GM11168 (cell line): ENCODE data around the gene CNBP.
"Not testable (repeated sequence)": the region's sequence is repeated elsewhere in the genome, so short reads cannot be mapped to it uniquely, and the experiment has no call there.

Source experiments
- in situ Hi-C: fragments of 300-500 bp; cut with MboI; formaldehyde crosslinking; loops from one replicate; pipeline ENCODE4 v1.12.0; 2022; ENCODE audit warnings: low sequenced_read_pairs; ENCODE audit not compliant: unreplicated experiment

Gene CNBP

GRCh38 chr3:129187857-129188256, 4.2 kb upstream of the CNBP start:
- in situ Hi-C loops: no loop called here

- in situ Hi-C loops: no loop called here
These were observed 2.1 kb upstream of the CNBP start for GRCh38 chr3:129185783-129186182.

- in situ Hi-C loops: not testable (repeated sequence)
These were observed 1.3 kb upstream of the CNBP start for GRCh38 chr3:129184784-129185542.

- in situ Hi-C loops: no loop called here
These were observed 631 bp upstream of the CNBP start for GRCh38 chr3:129184396-129184657.

- in situ Hi-C loops: no loop called here
These were observed 1.1 kb downstream of the CNBP start for GRCh38 chr3:129182390-129183185.

GRCh38 chr3:129181819-129182218, 1.9 kb downstream of the CNBP start:
- in situ Hi-C loops: no loop called here

- in situ Hi-C loops: no loop called here
These were observed 3.2 kb downstream of the CNBP start for GRCh38 chr3:129180461-129180860.

GRCh38 chr3:129176051-129176450, 7.6 kb downstream of the CNBP start:
- in situ Hi-C loops: no loop called here

GRCh38 chr3:129173725-129174124, 10.0 kb downstream of the CNBP start:
- in situ Hi-C loops: no loop called here

- in situ Hi-C loops: no loop called here
These were observed 10.5 kb downstream of the CNBP start for GRCh38 chr3:129173206-129173605.

- in situ Hi-C loops: no loop called here
These were observed 16.9 kb downstream of the CNBP start for GRCh38 chr3:129166579-129167332.

GRCh38 chr3:129165594-129165993, 18.1 kb downstream of the CNBP start:
- in situ Hi-C loops: not testable (repeated sequence)

GRCh38 chr3:129164500-129164899, 19.2 kb downstream of the CNBP start:
- in situ Hi-C loops: no loop called here

GRCh38 chr3:129162729-129163579, 20.7 kb downstream of the CNBP start:
- in situ Hi-C loops: no loop called here

- in situ Hi-C loops: no loop called here
These were observed 21.8 kb downstream of the CNBP start for GRCh38 chr3:129161860-129162271.

GRCh38 chr3:129160891-129161859, 22.5 kb downstream of the CNBP start, which contains the start of gene ISY1:
TSS of gene ISY1 (minus strand) at chr3:129161063. CDS start at chr3:129160975, 88 bp downstream.
- in situ Hi-C loops: no loop called here

- in situ Hi-C loops: no loop called here
These were observed 38.9 kb downstream of the CNBP start for GRCh38 chr3:129144786-129145185.

GRCh38 chr3:129141011-129141410, 42.7 kb downstream of the CNBP start:
- in situ Hi-C loops: not testable (repeated sequence)

- in situ Hi-C loops: no loop called here
These were observed 43.8 kb downstream of the CNBP start for GRCh38 chr3:129139911-129140310.
